ENCODE data around the gene SMYD3. TPM values are rescaled to one million over a fixed set of nuclear protein-coding genes. Genes with fewer than 3 reads are reported as not detected.

Gene SMYD3
- total RNA-seq, 1 donor = 45.5 TPM

DNA sequence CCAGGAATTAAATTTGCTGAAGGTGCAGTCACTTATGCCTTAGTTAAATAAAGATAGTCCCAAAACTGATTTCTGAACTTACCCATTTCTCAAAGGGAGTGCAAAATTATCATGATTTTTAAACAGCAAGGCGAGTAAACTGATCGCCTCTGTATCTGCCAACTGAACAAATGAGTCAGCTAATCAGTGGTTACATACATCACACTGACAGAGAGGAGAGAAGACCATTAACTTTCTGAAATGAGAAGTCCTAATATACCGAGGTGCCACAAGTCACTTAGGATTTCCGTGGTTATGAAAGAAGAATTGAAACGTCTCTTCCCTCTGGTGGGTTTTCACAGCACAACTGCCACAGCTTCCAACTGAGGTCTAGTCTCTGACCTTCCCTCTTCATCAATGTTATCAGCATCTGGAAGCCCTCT lies 400.7 kb downstream of the SMYD3 start:
- H3K4me3 ChIP-seq (ENCODE audit: low read depth, low read length) = no peak overlapping the region
- TF ChIP-seq, protein P1, sequence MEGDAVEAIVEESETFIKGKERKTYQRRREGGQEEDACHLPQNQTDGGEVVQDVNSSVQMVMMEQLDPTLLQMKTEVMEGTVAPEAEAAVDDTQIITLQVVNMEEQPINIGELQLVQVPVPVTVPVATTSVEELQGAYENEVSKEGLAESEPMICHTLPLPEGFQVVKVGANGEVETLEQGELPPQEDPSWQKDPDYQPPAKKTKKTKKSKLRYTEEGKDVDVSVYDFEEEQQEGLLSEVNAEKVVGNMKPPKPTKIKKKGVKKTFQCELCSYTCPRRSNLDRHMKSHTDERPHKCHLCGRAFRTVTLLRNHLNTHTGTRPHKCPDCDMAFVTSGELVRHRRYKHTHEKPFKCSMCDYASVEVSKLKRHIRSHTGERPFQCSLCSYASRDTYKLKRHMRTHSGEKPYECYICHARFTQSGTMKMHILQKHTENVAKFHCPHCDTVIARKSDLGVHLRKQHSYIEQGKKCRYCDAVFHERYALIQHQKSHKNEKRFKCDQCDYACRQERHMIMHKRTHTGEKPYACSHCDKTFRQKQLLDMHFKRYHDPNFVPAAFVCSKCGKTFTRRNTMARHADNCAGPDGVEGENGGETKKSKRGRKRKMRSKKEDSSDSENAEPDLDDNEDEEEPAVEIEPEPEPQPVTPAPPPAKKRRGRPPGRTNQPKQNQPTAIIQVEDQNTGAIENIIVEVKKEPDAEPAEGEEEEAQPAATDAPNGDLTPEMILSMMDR (IDR thresholded peaks at IDR 0.05; ENCODE audit: insufficient read depth, low read length) = no peak
- DNase-seq (ENCODE audit: low read depth) = no peak

DNA sequence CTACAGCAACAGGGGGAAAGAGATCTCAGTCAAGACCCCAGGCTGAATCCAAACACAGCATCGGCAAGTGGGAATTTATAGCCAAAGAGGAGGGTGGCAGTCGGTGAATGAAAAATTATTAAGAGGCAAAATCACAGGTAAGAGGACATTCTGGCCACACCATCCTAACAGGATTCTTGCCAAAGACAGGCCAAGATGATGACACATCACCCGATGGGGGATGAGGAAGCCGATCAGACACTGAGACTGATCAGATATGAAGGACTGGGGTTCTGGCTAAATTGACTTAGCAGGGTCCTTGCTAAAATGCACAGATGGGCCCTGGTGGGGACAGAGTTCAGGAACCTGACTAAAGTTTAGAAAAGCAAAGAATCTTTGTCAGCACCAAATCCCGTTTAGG lies 402.2 kb downstream of the SMYD3 start:
- H3K4me3 ChIP-seq (ENCODE audit: low read depth, low read length) = no peak overlapping the region
- DNase-seq (ENCODE audit: low read depth) = no peak

DNA sequence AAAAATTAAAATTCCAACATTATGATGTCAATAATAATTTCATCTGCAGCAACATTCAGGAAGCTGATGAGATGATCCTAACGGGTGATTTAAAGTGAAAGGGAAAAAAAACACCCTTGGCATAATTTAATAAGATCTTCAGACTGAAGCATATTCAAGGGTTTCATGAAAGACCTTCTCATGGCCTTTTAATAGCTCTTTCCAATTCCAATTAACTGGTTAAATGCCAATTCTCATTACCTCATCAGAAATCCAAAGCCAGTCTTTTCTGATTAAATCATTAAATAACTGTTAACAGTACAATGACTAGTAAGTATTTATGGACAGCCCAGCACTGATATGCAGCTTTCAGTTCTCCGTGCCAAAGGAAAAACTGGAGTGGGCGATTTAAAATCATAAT lies 407.5 kb downstream of the SMYD3 start:
- TF ChIP-seq, protein P1 (IDR thresholded peaks at IDR 0.05; ENCODE audit: insufficient read depth, low read length) = no peak
- no peak overlapping the region for H3K4me3 ChIP-seq (ENCODE audit: low read depth, low read length)
- no peak for DNase-seq (ENCODE audit: low read depth)

More for the DNA sequence above, 402.2 kb downstream of the SMYD3 start:
- TF ChIP-seq, protein P1 (IDR thresholded peaks at IDR 0.05; ENCODE audit: insufficient read depth, low read length) = no peak

DNA sequence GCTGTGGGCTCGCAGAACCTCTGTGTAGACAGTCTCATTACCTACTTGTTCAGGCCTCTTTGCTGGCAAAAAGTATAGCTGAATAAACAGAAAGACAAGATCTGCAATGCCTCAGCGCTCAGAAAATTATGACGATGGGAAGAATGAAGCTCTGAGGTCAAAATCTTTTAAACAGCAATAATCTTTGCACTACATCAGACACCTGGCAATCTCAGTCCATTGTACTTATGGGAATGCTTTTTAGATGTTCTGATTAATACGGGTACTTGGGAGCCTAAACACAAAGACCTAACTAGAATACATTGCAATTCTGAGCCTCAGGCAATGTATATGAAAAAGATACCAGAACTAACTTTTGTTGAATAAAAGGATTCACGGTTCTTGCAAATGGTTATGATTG lies 410.7 kb downstream of the SMYD3 start:
- DNase-seq (ENCODE audit: low read depth) = no peak
- TF ChIP-seq, protein P1 (IDR thresholded peaks at IDR 0.05; ENCODE audit: insufficient read depth, low read length) = no peak
- H3K4me3 ChIP-seq (ENCODE audit: low read depth, low read length) = no peak overlapping the region

DNA sequence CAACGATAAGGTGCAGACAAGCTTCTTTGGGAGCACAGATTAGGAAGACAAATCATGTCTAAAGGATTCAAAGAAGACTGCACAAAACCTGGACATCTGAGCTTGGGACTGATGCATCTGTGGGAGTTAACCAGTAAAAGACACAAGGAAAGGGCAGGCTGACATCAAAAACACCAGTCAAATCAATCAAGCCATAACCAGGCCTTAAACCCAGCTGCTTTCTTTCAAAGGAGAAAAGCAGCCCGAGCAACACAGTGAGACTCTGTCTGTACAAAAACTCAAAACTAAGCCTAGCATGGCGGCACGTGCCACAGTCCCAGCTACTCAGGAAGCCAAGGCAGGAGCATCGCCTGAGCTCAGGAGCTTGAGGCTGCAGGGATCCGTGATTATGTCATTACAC lies 411.6 kb downstream of the SMYD3 start:
- H3K4me3 ChIP-seq (ENCODE audit: low read depth, low read length) = no peak overlapping the region
- TF ChIP-seq, protein P1 (IDR thresholded peaks at IDR 0.05; ENCODE audit: insufficient read depth, low read length) = no peak
- no peak for DNase-seq (ENCODE audit: low read depth)

DNA sequence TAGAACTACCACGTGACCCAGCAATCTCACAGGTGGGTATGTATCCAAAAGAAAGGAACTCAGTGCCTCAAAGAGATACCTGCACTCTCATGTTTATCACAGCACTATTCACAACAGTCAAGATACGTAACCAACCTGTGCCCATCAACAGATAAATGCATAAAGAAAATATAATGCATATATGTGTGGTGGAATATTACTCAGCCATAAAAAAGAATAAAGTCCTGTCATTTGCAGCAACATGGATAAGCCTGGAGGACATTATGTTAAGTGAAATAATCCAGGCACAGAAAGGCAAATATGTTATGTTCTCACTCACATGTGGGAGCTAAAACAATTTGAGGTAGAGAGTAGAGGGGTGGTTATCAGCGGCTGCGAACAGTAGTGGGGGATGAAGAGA lies 413.8 kb downstream of the SMYD3 start:
- no peak for DNase-seq (ENCODE audit: low read depth)
- H3K4me3 ChIP-seq (ENCODE audit: low read depth, low read length) = no peak overlapping the region
- TF ChIP-seq, protein P1 (IDR thresholded peaks at IDR 0.05; ENCODE audit: insufficient read depth, low read length) = no peak

DNA sequence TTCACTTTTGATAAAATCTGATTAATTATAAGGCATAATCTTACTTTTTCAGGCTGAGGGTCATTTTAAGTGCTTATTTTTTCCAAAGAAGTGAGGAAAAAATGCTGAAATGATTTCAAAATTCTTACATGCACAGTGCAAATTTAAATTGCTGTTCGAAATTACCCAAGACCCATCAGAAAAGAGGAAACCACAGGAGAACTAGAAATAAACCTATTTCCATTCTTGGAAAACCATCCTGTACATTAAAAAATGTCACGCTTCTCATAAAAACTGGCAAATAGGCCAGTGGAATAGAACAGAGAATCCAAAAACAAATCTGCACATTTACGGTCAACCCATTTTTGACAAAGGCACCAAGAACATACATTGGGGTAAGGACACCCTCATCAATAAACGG lies 414.9 kb downstream of the SMYD3 start:
- no peak overlapping the region for H3K4me3 ChIP-seq (ENCODE audit: low read depth, low read length)
- DNase-seq (ENCODE audit: low read depth) = no peak
- TF ChIP-seq, protein P1 (IDR thresholded peaks at IDR 0.05; ENCODE audit: insufficient read depth, low read length) = no peak

Data from fibroblast of the aortic adventitia (primary cell).